H1 (cell line): ENCODE measurements around the gene ENTR1. TPM values are rescaled to one million over a fixed set of nuclear protein-coding genes. Genes with fewer than 3 reads are reported as not detected.

Source experiments
- CTCF ChIA-PET: fragments of 300-600 bp; sonication (Branson Sonifier 250); formaldehyde crosslinking; loops from one replicate; lab custom pipeline; 2021; ENCODE audit not compliant: partially characterized antibody; lab: Charles Lee
- POLR2A ChIA-PET: fragments of 300-600 bp; sonication (Branson Sonifier 250); formaldehyde crosslinking; loops from one replicate; lab custom pipeline; 2021; ENCODE audit warnings: inconsistent platforms; ENCODE audit not compliant: partially characterized antibody; lab: Charles Lee
- DNase-seq, 2 experiments: peaks; one replicate each; pipeline versions ENCODE4 v3.0.0 to v3.0.0-alpha.2; 2010 to 2022; ENCODE audit warnings: low spot score in 2 of 2, low read depth in 1 of 2, mixed read lengths in 1 of 2
- FAIRE-seq: peaks from 2 replicates; lab custom pipeline; 2011; peaks lifted over from hg19 to GRCh38; lab: Jason Lieb, UNC
- H2AFZ ChIP-seq: 2 replicates; pipeline ENCODE4 v1.8.1; 2012; ENCODE audit warnings: low read length, inconsistent platforms
- H2AK5ac ChIP-seq: 2 replicates; pipeline ENCODE4 v1.6.1; 2013; ENCODE audit warnings: low read depth, low read length
- H2BK120ac ChIP-seq: replicated peaks from 2 replicates; pipeline ENCODE3; 2013; ENCODE audit warnings: low read depth, low read length, inconsistent platforms
- H2BK12ac ChIP-seq: 2 replicates; pipeline ENCODE4 v1.6.1; 2013; ENCODE audit warnings: low read depth, low read length
- H2BK15ac ChIP-seq: 2 replicates; pipeline ENCODE4 v1.6.1; 2013; ENCODE audit warnings: low read length
- H2BK20ac ChIP-seq: 2 replicates; pipeline ENCODE4 v1.6.1; 2013; ENCODE audit warnings: low read length
- H2BK5ac ChIP-seq: 2 replicates; pipeline ENCODE4 v1.6.1; 2013; ENCODE audit warnings: low read depth, low read length
- H3K14ac ChIP-seq: 2 replicates; pipeline ENCODE4 v1.6.1; 2013; ENCODE audit warnings: inconsistent platforms; ENCODE audit not compliant: insufficient read length
- H3K18ac ChIP-seq: 2 replicates; pipeline ENCODE4 v1.6.1; 2013; ENCODE audit warnings: low read length; ENCODE audit errors: extremely low read depth
- H3K23ac ChIP-seq: 2 replicates; pipeline ENCODE4 v1.6.1; 2013; ENCODE audit warnings: inconsistent platforms; ENCODE audit not compliant: insufficient read length
- H3K23me2 ChIP-seq: 2 replicates; pipeline ENCODE4 v1.6.1; 2013; ENCODE audit warnings: low read depth, low read length
- H3K27ac ChIP-seq: 2 replicates; pipeline ENCODE4 v1.6.1; 2011; ENCODE audit warnings: low read depth, low read length, inconsistent platforms
- H3K27me3 ChIP-seq, 4 experiments: replicated peaks in 1 of 4; 1 replicate in 1 of 4; 2 replicates in 3 of 4; pipeline versions ENCODE4 v1.6.1 to v1.8.1; 2011 to 2013; ENCODE audit warnings: low read length in 3 of 4, mild to moderate bottlenecking in 3 of 4, inconsistent platforms in 2 of 4, mixed read lengths in 2 of 4, moderate library complexity in 1 of 4; ENCODE audit not compliant: control insufficient read depth in 3 of 4, insufficient read depth in 3 of 4; ENCODE audit errors: extremely low read depth in 1 of 4
- H3K36me3 ChIP-seq, 4 experiments: 2 replicates each; pipeline versions ENCODE4 v1.6.1 to v1.8.1; 2011 to 2013; ENCODE audit warnings: mild to moderate bottlenecking in 4 of 4, low read length in 3 of 4, moderate library complexity in 2 of 4, control low read depth in 1 of 4, inconsistent platforms in 1 of 4; ENCODE audit not compliant: insufficient read depth in 4 of 4, control insufficient read depth in 2 of 4
- H3K4ac ChIP-seq: replicated peaks from 2 replicates; pipeline ENCODE3; 2013; ENCODE audit warnings: low read length, low read depth, mixed read lengths, inconsistent platforms; ENCODE audit not compliant: insufficient read length
- H3K4me1 ChIP-seq, 4 experiments: replicated peaks in 1 of 4; 1 replicate in 1 of 4; 2 replicates in 3 of 4; pipeline versions ENCODE4 v1.6.1 to v1.8.1; 2011 to 2013; ENCODE audit warnings: low read length in 3 of 4, inconsistent platforms in 2 of 4, mixed read lengths in 1 of 4; ENCODE audit not compliant: insufficient read depth in 4 of 4, control insufficient read depth in 3 of 4
- H3K4me2 ChIP-seq, 2 experiments: 2 replicates each; pipeline versions ENCODE4 v1.6.1 to v1.8.1; 2011 to 2013; ENCODE audit warnings: low read depth in 2 of 2, low read length in 2 of 2, control low read depth in 1 of 2, inconsistent platforms in 1 of 2, mild to moderate bottlenecking in 1 of 2; ENCODE audit not compliant: insufficient read depth in 1 of 2
- H3K4me3 ChIP-seq, 4 experiments: fragments of 200-600, 300-600 bp in 1 of 4; sonication (generic), shearing (Covaris generic), sonication (Bioruptor Twin) in 1 of 4; 2 replicates each; pipeline versions ENCODE4 v1.5.1 to v1.8.1; 2011 to 2016; ENCODE audit warnings: low read length in 4 of 4, low read depth in 3 of 4, control low read depth in 2 of 4, inconsistent platforms in 2 of 4, mild to moderate bottlenecking in 2 of 4, mixed read lengths in 1 of 4, moderate library complexity in 1 of 4; ENCODE audit not compliant: insufficient read depth in 2 of 4; ENCODE audit errors: extremely low read depth in 1 of 4
- H3K56ac ChIP-seq: replicated peaks from 2 replicates; pipeline ENCODE3; 2013; ENCODE audit warnings: low read depth, mild to moderate bottlenecking, mixed read lengths, low read length, inconsistent platforms; ENCODE audit not compliant: insufficient read length
- H3K79me1 ChIP-seq: 2 replicates; pipeline ENCODE4 v1.6.1; 2013; ENCODE audit warnings: low read depth, low read length, control low read depth
- H3K79me2 ChIP-seq, 2 experiments: 2 replicates each; pipeline versions ENCODE4 v1.6.1 to v1.8.1; 2012 to 2013; ENCODE audit warnings: low read length in 2 of 2, mild to moderate bottlenecking in 2 of 2, inconsistent platforms in 1 of 2; ENCODE audit not compliant: insufficient read depth in 2 of 2, control insufficient read depth in 1 of 2
- H3K9ac ChIP-seq, 4 experiments: replicated peaks in 1 of 4; 1 replicate in 1 of 4; 2 replicates in 3 of 4; pipeline versions ENCODE4 v1.6.1 to v1.8.1; 2011 to 2013; ENCODE audit warnings: low read depth in 3 of 4, low read length in 3 of 4, control low read depth in 2 of 4, mild to moderate bottlenecking in 2 of 4, moderate library complexity in 2 of 4, inconsistent platforms in 1 of 4; ENCODE audit errors: extremely low read depth in 1 of 4
- H3K9me3 ChIP-seq, 2 experiments: 2 replicates each; pipeline versions ENCODE4 v1.6.1 to v1.8.1; 2012 to 2013; ENCODE audit warnings: mild to moderate bottlenecking in 2 of 2, moderate library complexity in 2 of 2, control low read depth in 1 of 2, inconsistent platforms in 1 of 2, low read depth in 1 of 2, low read length in 1 of 2, mixed read lengths in 1 of 2; ENCODE audit not compliant: insufficient read depth in 2 of 2
- H4K20me1 ChIP-seq, 2 experiments: replicated peaks in 1 of 2; 2 replicates each; pipeline versions ENCODE3 to v1.8.1; 2011 to 2013; ENCODE audit warnings: inconsistent platforms in 2 of 2, low read length in 2 of 2, mild to moderate bottlenecking in 1 of 2; ENCODE audit not compliant: insufficient read depth in 2 of 2, control insufficient read depth in 1 of 2
- H4K5ac ChIP-seq: 2 replicates; pipeline ENCODE4 v1.6.1; 2013; ENCODE audit warnings: low read length, low read depth, mixed read lengths, inconsistent platforms; ENCODE audit not compliant: insufficient read length
- H4K8ac ChIP-seq: 2 replicates; pipeline ENCODE4 v1.8.0; 2013; ENCODE audit warnings: mild to moderate bottlenecking, moderate library complexity, low read length, inconsistent platforms; ENCODE audit not compliant: insufficient read depth; ENCODE audit errors: extremely low read depth
- H4K91ac ChIP-seq: replicated peaks from 2 replicates; pipeline ENCODE3; 2013; ENCODE audit warnings: low read length, mixed read lengths, inconsistent platforms; ENCODE audit not compliant: insufficient read length
- JUND ChIP-seq: IDR thresholded peaks from 2 replicates; pipeline ENCODE4 v1.6.1; 2011; ENCODE audit warnings: mild to moderate bottlenecking, improper control_type of control experiment, low read length
- WGBS, 2 experiments: shearing (Covaris generic) in 1 of 2; methylation state at CpG; one replicate each; pipeline versions ENCODE4 v1.1.6 to v1.1.7; 2013 to 2015; ENCODE audit warnings: low lambda C conversion rate in 2 of 2, mixed read lengths in 2 of 2, inconsistent platforms in 1 of 2, low coverage in 1 of 2, missing lambda C conversion rate in 1 of 2; ENCODE audit not compliant: insufficient replicate concordance in 2 of 2, insufficient coverage in 1 of 2, insufficient read length in 1 of 2; ENCODE audit errors: extremely low coverage in 1 of 2, missing lambda C conversion rate in 1 of 2; 5-methylcytosine and 5-hydroxymethylcytosine counted together
- polyA plus RNA-seq, 7 experiments: library from polyadenylated mRNA; depleted of rRNA in 3 of 7; stranded (reverse) in 5 of 7; unstranded in 2 of 7; fragments of >200 nt in 5 of 7; fragments of 200-250 nt in 2 of 7; gene quantifications; 1 replicate in 5 of 7; 2 replicates in 1 of 7; 4 replicates in 1 of 7; pipeline versions ENCODE4 v1.2.1 to v1.2.3, GENCODE V29; 2011 to 2013; ENCODE audit warnings: missing spikeins in 2 of 7, mixed read lengths in 2 of 7
- total RNA-seq: library from RNA; stranded (reverse); fragmentation: NEBNext Ultra II Directional; extraction: Animal tissue kit (Norgen Biotek cat#: 25700); gene quantifications from 2 replicates; pipeline ENCODE4 v1.2.1, GENCODE V29; 2021
- TF ChIP-seq, protein P1 (sequence below): IDR thresholded peaks from 2 replicates; pipeline ENCODE4 v1.6.1; 2012; ENCODE audit warnings: inconsistent platforms

ENTR1 gene
- total and polyA plus RNA-seq, 2 of the 8 experiments (the other 6 are each of a cell fraction or from before 2014, with no cell fraction given) = 65.2 to 102 TPM

DNA sequence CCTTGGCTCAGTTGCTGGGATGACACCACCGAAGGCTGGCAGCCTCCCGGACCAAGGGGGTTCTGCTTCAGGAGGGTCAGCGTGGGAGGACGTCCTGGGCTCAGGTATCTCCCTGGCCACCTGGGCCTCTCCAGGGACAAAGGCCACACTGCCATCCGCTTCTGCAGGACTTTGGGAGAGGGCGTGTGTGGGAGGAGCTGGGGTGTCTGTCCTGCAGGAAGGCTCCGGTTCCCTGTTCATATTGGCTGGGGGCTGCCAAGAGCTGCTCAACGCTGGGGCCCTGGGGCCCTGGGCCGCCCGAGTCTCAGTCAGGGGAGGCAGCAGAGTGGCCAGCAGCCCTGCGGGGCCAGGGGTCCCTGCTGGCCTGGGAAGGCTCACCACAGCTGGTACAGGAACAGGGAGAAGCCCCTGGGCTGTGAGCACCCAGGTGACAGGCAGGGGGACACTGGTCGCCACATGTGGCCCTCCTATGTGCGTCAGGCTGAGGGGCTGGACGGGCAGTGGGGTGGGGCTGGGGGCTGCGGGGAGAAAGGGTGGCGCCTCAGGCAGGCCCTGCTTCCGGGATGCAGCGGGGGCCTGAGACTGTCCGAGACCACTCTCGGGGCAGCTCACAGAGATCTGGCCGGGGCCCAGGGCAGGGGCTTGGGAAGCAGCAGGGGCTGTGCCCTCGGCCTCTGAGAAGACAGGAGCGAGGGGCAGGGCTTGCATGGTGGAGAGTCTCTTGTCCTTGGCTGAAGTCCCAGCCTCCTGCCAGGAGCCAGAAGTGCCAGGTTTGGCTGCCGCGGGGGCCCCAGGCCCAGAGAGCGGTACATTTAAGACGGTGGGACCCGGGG, 32.0 kb downstream of the ENTR1 start:
- no peaks in the 10 kb centered on the region for H3K27me3 ChIP-seq
- no peak overlapping the region for H3K4ac ChIP-seq
- H3K23me2 ChIP-seq = no peaks in the 10 kb centered on the region
- no peak overlapping the region for H3K23ac ChIP-seq
- H2AK5ac ChIP-seq = no peak overlapping the region
- no peak overlapping the region for H3K18ac ChIP-seq
- no peak for DNase-seq
- ChIA-PET POLR2A (interaction anchor here (1.1 to 6.1 kb wide), 9 partner anchors 8 to 80 kb away, joined by 3 to 38 read pairs (median 6); partner anchors contain the start of genes DNLZ and SNAPC4), CTCF (interaction anchor here (0.5 to 1.7 kb wide), 8 partner anchors 12 to 110 kb away, joined by 3 to 6 read pairs (median 4); partner anchors contain the start of gene DNLZ)
- no peak overlapping the region for H2BK15ac ChIP-seq
- H3K79me2 ChIP-seq = no peaks in the 10 kb centered on the region
- H4K5ac ChIP-seq = no peak overlapping the region
- H2BK20ac ChIP-seq = no peak overlapping the region
- H3K56ac ChIP-seq = no peak overlapping the region
- 88% methylated on average over 20 of the region's 28 CpGs; no CpG with 5 or more reads in 1 of the 2 experiments for WGBS, 2 experiments
- H3K9me3 ChIP-seq = no peaks in the 10 kb centered on the region
- H4K91ac ChIP-seq = no peak overlapping the region
- no peak overlapping the region for H3K9ac ChIP-seq
- peaks cover 6 to 48% (median 22%) of the 10 kb centered on the region in 4 experiments; a peak in 7 of 8 replicates for H3K36me3 ChIP-seq
- H3K4me1 ChIP-seq = no peaks in the 10 kb centered on the region
- H4K20me1 ChIP-seq = peaks cover 5 to 15% of the 10 kb centered on the region in 2 experiments
- H3K14ac ChIP-seq = no peak overlapping the region
- no peaks in the 10 kb centered on the region; the same call in 1 of the 2 replicates for H3K79me1 ChIP-seq
- H2BK5ac ChIP-seq = no peak overlapping the region
- H4K8ac ChIP-seq = peak overlapping the region; percentile 79; the same call in 1 of the 2 replicates
- H2AFZ ChIP-seq = no peak overlapping the region
- FAIRE-seq = no peak
- H2BK120ac ChIP-seq = no peak overlapping the region
- no peak overlapping the region for H3K27ac ChIP-seq
- no peak overlapping the region for H3K4me2 ChIP-seq
- no peak overlapping the region for H2BK12ac ChIP-seq
- no peak overlapping the region for H3K4me3 ChIP-seq
- no peak for TF ChIP-seq JUND
- TF ChIP-seq, protein P1, sequence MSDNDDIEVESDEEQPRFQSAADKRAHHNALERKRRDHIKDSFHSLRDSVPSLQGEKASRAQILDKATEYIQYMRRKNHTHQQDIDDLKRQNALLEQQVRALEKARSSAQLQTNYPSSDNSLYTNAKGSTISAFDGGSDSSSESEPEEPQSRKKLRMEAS = no peak
